ENCODE results near the gene MYBBP1A.

The MYBBP1A gene

GRCh38 chr17:4500191-4500571 is 55.0 kb downstream of the MYBBP1A start:
- no peak for TF ChIP-seq JUND (IDR thresholded peaks at IDR 0.05; ENCODE audit: low read depth)
- DNase-seq (ENCODE audit: low read depth in 1 of 2, low spot score in 1 of 2), result no peak
- in situ Hi-C loops (cut with HindIII; ENCODE audit: low pct_unique_long_range_greater_than_20kb, low sequenced_read_pairs), result no loop called here

DNA sequence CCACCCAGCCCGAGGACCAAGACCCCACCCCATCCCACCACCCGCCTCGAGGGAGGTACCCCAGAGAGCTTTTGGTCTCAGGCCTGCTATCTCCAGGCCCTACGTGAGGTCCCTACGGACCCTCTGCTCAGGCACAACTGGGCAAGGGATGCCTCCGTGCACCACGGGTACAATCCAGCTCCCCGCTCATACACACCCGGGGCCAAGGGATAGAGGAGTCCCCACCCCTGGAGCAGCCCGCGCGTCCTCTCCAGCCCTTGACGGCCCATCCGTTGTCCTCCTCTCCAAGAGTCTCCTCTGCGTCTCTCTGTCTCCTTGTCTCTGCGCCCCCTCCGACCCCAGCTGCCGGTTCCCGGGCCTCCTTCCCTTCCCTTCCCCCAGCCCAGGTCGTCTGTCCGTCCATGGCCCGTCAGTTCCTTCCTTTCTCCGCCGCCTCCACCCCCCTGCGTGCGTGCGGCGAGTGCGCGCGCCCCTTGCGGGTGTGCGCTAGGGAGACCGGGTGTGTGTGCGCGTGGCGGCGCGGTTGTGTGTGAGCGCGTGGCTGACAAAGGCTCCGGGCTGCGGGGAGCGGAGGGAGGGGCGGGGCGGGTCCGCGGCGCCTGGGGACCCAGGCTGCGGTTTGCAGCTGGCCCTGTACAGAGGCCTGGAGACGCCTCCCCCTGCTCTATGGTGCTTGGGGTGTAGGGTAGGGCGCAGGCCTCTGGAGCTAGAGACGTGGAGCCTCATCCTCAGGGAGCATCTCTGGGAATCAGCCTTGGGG is 55.6 kb downstream of the MYBBP1A start:
- peak in 1 of 2 experiments; percentile 52 for DNase-seq (ENCODE audit: low read depth in 1 of 2, low spot score in 1 of 2)
- in situ Hi-C loops (cut with HindIII; ENCODE audit: low pct_unique_long_range_greater_than_20kb, low sequenced_read_pairs), result no loop called here
- TF ChIP-seq JUND (IDR thresholded peaks at IDR 0.05; ENCODE audit: low read depth), result no peak

DNA sequence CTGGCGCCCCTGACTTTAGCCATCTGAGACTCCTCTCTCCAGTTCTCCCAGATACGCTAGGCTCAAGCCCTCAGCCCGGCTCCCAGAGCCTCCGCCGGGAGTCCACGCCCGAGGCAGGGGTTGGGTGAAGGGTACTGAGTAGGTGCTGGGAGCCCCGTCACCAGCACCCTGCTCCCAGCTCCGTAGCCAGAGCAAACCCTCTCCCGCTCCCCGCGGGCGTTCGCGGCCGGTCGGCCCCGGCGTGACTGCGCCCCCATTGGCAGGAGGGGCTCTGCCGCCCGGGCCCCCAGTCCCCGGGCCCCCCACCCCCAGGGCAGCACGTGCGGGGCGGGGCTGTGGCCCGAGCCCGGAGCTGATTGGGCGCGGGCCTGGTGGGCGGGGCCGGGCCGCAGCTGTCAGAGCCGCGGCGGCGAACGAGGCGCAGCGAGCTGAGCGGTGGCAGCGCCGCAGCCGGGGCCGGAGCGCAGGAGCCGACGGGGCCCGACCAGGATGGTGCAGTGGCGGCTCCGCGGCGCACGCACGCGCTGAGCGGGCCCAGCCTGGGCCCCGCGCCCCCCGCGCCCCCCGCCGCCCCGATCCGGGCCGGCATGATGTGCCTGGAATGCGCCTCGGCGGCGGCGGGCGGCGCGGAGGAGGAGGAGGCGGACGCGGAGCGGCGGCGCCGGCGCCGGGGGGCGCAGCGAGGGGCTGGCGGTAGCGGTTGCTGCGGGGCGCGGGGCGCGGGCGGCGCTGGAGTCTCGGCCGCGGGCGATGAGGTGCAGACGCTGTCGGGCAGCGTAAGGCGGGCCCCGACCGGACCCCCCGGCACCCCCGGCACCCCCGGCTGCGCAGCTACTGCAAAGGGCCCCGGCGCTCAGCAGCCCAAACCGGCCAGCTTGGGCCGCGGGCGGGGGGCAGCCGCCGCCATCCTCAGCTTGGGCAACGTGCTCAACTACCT is 56.5 kb downstream of the MYBBP1A start, which contains the start of gene SPNS2:
Gene SPNS2 (plus strand): TSS at position 421 of the 937 bp plus-strand sequence. CDS start 167 bp downstream, at position 588.
- in situ Hi-C loops (cut with HindIII; ENCODE audit: low pct_unique_long_range_greater_than_20kb, low sequenced_read_pairs), result no loop called here
- TF ChIP-seq JUND (IDR thresholded peaks at IDR 0.05; ENCODE audit: low read depth), result no peak
- DNase-seq (ENCODE audit: low read depth in 1 of 2, low spot score in 1 of 2), result peak; percentile 71 to 90

GRCh38 chr17:4497101-4497824 is 57.9 kb downstream of the MYBBP1A start:
- in situ Hi-C loops (cut with HindIII; ENCODE audit: low pct_unique_long_range_greater_than_20kb, low sequenced_read_pairs), result no loop called here
- no peak for TF ChIP-seq JUND (IDR thresholded peaks at IDR 0.05; ENCODE audit: low read depth)
- no peak for DNase-seq (ENCODE audit: low read depth in 1 of 2, low spot score in 1 of 2)

DNA sequence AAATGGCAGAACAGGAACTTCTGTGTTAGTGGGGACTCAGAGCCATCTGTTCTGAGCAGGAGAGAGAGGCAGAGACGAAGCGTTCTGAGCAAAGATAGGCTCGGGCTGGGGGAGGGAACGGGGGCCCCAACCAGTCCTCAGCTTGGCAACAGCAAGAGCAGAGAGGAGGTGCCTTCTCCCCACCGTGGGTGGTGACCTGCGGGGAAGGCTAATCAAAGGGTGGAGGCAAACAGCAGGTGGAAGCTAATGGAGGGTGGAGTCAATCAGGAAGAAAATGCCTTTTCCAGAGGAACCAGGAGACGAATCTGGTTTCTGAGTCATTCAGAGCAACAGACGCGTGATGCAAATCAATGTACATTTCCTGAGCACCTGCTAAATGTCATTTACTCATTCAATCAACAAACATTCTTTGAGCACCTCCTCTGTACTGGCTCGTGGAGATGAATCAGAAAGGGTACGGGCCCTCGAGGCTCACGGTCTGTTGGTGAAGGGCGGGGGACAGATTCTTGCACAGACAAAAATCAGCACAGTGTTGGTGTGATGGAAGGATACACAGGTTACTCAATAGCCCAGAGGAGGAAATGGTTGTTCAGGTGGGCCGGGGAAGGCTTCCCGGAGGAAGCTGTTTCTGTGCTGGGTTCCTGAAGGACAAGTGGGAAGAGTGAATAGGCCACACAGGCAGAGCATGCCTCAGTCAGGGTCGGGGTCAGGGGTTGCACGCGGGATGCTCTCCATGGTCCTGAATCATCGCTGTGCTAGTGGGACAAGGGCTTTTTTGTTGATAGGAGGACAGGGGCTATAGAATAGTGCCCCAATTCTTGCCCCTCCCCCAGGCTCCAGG is 62.2 kb downstream of the MYBBP1A start:
- DNase-seq (ENCODE audit: low read depth in 1 of 2, low spot score in 1 of 2), result peak in 1 of 2 experiments; percentile 77
- in situ Hi-C loops (cut with HindIII; ENCODE audit: low pct_unique_long_range_greater_than_20kb, low sequenced_read_pairs), result no loop called here
- TF ChIP-seq JUND (IDR thresholded peaks at IDR 0.05; ENCODE audit: low read depth), result no peak

DNA sequence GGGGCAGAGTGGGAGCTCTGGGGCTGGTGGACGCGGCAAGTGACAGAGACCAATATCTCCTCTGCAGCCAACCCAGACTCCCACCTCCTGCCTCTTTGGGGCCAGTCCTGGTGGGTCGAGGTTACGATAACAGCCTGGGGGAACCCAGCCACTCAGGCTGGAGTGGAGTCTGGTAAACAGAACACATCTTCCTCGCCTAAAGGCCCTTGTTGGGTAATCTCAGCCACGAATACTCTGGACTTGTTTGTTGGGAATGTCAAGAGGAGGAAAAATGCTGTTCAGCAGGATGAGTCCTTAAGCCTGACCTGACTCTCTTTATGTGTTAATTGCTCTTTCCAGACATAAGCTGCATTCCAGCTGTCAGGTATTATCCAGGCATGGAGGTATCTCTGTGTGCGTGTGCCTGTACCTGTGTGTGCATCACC is 64.5 kb downstream of the MYBBP1A start:
- in situ Hi-C loops (cut with HindIII; ENCODE audit: low pct_unique_long_range_greater_than_20kb, low sequenced_read_pairs), result no loop called here
- peak; percentile 60 to 92 for DNase-seq (ENCODE audit: low read depth in 1 of 2, low spot score in 1 of 2)
- no peak for TF ChIP-seq JUND (IDR thresholded peaks at IDR 0.05; ENCODE audit: low read depth)

- in situ Hi-C loops (cut with HindIII; ENCODE audit: low pct_unique_long_range_greater_than_20kb, low sequenced_read_pairs), result no loop called here
- DNase-seq (ENCODE audit: low read depth in 1 of 2, low spot score in 1 of 2), result no peak
- TF ChIP-seq JUND (IDR thresholded peaks at IDR 0.05; ENCODE audit: low read depth), result no peak
Observed at GRCh38 chr17:4490109-4490591, 65.0 kb downstream of the MYBBP1A start.

DNA sequence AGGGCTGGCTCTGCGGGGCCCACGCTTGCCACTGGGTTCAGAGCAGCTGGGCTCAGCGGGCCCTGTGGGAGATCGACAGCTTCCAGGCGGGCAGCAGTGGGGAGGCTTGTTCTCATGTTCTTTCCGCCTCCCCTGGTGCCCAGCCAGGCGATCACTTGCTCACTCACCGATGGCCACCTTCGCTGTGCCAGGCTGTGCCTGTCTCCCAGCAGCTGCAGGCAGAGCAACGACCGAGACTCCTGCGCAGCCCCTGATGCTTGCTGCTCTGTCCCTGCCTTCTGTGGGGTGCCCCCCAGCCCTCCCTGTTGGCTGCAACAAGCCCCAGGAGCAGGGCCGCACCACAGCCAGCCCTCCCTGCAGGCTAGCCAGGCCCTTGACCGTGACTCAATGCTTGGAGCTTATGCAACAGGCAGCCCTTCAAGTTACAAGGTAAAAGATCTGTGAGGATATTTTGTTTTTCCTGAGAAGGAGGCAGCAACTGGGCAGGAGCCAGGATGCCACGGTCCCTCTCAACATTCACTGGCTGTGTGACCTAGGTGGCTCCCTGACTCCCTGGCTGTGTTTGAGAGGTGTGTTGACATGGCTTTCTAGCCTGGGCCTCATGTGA is 66.1 kb downstream of the MYBBP1A start:
- in situ Hi-C loops (cut with HindIII; ENCODE audit: low pct_unique_long_range_greater_than_20kb, low sequenced_read_pairs), result no loop called here
- no peak for TF ChIP-seq JUND (IDR thresholded peaks at IDR 0.05; ENCODE audit: low read depth)
- DNase-seq (ENCODE audit: low read depth in 1 of 2, low spot score in 1 of 2), result no peak
